GM10847 (cell line): ENCODE data around the gene TBX5.

Experiments used
- POLR2A ChIP-seq: IDR thresholded peaks from 2 replicates; pipeline ENCODE4 v1.6.1; 2011; ENCODE audit not compliant: insufficient read length; ENCODE audit errors: extremely low read depth

Gene TBX5

DNA sequence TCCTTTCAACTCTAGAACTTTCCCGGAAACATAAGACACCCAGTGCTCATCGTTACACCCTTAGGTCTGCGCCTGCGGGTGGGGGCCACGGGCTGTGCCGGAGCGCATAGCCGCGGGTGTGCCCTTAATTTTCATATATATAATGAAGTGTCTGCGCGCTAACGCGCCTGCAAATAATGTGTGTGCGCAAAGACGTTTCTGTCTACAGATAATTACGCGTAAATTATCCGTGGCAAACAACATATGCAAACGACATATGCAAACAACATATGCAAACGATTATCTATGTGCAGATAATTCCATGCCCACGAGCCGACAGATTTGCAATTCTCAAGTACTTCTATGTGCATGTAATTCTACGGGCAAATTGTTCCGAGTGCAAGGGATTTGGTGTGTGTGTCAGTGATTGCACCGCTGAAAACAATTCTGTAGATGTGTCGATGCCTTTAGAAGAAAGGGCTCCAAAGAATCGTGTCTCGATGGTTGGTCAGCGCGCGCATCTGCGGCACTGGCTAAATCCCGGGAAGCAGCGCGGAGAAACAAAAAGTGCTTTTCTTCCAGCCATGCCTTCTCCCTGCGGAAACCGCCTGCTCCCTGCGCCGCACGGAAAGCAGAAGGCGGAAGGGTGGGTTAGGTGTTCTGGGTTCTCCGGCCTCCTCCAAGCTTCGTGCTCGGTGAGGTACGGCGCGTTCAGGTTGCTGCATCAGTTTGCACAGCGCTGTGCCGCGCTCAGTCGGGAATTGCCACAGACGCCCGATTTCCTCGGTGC is 34.5 kb upstream of the TBX5 start:
- TF ChIP-seq POLR2A: no peak

DNA sequence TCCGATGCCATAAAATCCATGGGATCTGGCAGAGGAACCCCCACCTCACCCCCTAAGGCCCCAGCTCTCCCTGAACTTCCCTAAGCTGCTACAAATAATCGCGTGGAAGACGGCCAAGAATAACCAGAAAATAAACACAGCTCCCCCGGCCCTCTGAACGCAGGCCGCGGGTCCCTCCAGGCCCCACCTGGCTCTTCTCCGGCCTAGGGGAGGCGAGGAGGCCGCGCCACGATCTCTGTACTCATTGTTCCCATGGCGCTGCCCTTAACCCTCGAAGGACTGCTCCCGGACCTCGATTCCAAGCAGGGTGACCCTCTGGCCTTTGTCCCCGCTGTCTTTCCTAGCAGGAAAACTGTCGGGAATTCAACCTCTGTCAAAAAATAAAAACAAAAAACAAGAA is 33.9 kb upstream of the TBX5 start:
- TF ChIP-seq POLR2A: no peak

DNA sequence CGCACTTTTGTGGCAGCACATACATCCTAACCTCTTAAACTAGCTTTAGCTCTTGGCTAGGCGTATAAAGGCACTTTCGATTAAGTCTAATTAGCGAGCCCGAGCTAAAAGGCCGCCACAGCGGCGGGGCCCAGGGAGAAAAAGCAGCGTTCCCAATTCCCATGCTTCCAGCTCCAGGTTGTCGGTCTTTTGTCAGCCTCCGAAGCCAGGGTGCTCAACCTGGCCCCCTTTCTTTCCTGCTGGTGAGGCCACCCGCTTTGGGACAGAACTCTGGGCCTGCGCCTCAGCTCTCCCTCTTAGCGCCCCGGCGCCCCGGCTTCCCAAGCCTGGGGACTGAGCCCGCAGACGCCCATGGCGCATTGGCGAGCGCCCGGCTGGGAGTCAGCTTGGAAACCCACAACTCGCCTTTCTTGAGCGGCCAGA is 33.3 kb upstream of the TBX5 start:
- no peak for TF ChIP-seq POLR2A

DNA sequence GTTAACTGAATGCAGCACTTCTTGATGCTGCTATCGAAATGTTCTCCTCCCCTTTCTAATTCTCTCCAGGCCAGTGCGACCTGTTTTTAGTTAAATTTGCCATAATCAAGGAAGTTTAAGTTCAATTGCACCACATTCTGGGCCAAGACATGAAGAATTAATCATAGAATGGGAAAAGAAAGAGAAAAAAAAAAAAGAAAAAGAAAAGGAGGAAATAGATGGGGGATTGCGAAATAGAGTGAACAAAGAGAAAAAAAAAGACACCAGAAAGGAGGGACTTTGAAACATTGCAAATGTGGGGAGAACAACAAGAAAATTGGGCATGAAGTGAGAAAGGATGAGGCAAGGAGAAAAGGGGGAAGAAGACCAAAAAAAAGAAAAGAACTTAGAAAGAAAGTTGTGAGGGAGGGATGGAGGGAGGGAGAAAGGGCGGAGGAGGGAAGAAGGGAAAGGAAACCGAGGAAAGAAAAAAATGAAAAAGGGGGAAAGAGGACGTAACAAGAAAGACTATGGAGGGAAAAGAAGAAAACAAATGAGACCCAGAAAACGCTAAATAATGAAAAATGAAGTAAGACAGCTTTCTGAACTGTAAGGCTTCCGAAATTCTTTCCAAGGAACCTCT is 32.8 kb upstream of the TBX5 start:
- TF ChIP-seq POLR2A: no peak

DNA sequence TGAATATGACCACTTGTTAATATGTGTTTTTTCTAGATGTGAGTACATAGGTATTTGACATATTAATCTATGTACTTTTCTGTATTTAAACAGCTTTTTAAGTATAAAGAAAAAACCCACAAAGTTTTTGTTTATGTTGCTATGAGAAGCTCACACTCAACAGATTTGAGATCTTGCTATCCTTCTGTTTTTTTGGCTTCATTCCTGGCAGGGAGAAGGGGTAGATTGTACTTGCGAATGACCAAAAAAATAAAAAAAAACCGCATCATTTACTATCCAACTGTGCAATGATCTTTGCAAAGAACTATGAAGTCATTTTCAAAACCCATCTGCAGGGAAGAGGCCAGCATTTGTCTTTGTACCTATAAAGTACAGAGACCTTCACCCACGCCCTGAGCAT is 28.4 kb upstream of the TBX5 start:
- TF ChIP-seq POLR2A: no peak

DNA sequence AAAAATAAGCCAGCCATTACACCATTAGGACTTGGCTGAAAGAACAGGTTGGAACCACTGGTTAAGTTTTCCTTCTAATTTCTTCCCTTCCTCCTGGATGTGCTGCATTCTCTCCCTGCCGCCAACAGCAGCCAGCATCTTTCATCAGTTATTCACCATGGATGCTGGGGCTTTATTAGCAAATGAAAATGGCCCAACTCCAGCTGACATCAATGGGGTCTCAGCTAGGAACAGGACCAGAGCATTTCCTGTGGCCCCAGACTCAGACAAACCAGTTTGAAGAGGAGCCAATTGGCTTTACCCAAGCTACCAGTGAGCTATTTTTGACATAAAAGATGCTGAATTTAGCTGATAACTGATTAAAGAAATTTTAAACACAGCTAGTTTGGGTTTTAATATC is 26.0 kb upstream of the TBX5 start:
- TF ChIP-seq POLR2A: no peak

DNA sequence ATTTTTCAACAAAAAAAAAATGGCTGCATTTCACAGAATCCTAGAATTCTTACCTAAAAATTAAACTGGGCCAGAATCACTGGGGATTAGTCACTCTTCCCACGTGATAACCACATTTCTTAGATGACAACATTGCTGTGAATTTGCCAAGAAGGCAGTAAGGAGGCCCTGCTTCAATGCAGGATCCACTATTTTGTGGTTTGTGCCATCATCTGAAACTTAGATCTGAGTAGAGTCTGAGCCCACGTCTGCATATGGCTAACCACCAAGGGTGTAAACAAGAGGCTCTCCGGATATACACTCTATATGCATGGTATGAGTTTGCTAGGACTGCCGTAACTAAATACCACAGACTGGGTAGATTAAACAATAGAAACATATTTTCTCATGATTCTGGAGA is 24.4 kb upstream of the TBX5 start:
- no peak for TF ChIP-seq POLR2A

DNA sequence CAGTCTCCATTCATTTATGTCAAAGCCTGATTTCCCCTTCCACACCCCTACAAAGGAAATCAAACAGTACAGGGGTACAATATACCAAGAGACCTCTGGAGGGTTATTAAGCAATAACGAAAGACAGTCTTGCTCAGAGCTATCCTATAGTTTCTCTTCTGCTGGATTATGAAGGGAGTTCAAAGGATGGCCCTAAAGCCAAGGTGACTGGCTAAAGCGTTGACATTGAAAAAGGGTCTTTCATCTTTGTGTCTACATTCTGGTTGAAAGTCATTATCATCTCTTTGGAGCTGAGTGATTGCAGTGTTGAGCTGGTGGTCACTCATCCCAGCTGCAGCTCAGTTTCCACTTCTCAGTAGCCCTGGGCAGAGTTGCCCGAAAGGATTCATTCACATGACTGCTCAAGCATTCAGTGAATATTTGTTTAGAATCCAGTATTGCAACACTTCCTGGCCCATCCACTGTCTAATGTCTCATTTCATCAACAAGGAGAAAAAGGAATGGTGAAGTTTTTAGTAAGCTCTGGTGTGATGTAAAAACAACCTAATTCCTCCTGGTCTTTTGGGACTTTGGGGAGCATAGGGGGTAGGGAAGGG is 19.2 kb upstream of the TBX5 start:
- TF ChIP-seq POLR2A: no peak

DNA sequence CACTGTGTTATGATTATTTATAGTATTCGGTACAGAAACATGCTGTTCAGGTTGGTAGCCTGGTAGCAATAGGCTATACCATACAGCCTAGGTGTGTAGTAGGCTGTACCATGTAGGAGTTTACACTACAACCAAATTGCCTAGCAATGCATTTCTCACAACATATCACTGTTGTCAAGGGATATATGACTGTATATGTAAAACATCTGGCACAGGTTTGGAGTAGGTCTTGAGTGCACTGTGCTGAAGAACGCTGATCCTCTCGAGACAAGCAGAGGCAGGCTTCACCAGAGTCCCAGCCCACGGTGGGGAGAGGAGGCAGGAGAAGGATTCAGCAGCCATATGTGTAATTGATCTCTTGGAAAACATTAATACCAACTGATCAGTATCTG is 15.0 kb upstream of the TBX5 start:
- TF ChIP-seq POLR2A: no peak

DNA sequence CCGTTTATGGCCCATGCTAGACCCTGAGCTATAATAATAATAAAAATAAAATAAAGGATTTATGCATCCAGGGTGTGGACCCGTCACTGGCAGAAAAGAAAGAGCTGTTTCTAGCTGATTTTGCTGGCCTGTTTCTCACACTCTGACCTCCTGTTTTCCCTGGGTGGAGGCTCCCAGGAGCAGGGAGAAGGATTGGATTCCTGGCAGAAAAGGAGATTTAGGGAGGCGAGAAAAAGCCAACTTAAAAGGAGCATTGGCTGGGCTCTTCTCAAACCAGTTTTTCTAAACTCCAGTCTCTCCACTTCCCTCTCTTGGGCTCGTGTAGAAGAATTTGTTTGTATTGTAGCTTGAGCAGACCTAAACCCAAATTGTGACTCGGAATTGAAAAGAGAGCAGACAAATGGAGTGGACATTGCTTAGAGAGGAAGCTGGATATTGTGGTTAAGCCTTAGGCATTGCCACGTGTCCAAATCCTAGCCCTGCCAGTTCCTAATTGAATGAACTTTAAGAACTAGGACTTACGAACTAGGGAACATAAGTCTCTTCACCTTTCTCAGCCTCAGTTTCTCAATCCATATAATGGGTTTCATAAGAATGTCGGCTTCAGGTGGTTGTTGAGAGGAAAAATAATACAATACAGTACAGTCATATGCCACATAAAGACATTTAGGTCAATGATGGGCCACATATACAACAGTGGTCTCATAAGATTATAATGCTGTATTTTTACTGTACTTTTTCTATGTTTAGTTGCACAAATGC is 14.4 kb upstream of the TBX5 start:
- no peak for TF ChIP-seq POLR2A

DNA sequence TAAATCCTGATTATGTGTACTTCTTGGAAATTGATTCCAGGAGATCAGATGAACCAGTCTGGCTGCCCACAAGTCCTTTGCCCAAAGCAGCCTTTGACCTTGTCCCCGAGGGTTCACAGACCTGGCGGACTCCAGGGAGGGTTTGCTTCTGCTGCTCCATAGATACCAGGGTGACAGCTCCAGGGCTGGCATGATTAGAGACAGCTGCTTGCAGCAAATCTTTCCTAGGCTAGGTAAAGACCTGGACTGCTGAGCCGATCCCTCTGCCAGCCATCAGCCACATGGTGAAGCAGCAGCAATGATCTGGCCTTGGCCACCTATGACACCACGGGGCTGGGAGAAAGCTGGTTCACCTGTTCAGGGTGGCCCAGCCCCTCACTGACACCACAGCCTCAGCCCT is 10.1 kb upstream of the TBX5 start:
- TF ChIP-seq POLR2A: no peak

DNA sequence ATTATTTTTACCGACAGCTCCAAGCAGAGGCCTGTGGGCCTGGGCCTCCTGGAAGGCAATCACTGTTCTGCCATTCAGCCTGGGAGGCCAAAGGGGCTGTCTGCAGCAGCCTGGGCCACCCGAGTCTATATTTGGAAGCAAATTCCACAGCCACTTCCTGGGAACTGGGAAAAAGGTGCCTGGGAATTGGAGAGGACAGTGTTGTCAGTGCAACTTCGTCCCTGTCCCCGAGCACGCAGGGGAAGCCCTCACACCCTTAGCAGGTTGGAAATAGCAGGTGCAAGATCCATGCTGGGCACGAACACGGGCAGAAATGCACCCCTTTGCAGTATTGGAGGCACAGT is 9.6 kb upstream of the TBX5 start:
- TF ChIP-seq POLR2A: no peak

DNA sequence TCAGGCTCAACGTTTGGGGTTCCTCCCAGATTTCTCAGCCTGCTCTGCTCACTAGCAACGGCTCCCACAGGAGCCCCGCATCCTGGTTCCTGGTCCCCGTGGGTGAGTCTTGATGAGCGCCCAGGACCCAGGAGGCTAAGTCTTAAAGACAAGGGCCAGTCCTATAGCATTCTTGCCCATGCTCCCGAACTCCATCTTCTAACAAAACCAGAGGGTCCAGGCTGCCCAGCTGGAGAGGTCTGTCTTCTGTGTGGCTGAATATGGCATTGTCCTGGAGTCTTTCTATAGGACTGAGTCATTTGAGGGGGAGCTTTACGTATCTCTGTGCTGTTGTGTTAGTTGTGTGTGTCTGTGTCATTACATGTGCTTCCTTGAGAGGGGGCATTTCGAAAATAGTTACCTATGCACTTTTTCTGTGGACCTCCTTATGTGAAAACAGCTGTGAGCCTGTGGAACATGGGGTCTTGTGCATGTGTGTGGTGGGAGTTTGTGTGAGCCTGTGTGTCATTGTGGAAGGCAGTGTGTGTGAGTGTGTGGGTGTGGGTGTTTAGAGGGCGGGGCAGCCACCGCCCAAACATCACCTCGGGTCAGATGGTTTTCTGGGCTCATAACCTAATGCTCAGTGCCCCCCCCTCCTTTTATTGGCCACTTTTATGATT is 9.1 kb upstream of the TBX5 start:
- no peak for TF ChIP-seq POLR2A

DNA sequence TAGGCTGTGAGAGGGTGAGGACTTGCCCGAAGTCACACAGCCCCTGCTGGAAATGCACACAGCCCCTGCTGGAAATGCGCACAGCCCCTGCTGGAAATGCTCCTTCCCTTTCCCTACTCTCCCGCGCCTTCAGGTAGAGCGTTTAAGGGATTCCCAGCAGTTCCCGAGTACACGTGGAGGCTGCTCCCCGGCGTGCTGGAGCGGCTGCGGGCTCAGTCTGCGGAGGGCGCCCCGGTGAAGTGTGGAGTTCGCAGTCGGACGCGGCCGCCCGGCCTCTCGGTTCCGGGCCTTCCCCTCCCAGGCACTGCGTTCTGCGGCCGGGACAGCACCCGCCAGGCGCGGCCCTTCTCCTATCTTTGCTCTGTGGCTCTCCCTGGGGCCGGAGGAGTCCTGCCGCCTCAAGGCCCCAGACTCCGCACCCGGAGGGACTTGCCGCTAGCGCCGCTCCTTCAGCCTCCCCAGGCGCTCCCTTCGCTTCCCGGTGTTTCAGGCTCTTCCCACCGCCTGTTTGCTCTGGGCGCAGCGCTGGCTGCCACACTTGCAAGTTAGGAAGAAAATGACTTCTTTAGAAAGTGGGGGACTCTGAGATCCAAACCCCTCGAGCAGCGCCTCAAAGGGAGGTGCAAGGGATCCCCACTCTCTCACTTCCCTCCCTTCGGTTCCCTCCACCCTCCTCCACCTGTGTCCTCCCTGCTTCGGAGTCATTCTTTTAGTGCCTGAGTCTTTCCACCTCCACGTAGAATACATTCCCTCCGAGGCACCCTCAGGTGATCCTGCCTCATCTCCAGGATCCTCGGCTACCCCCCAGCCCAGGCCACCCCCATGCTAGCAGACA is 8.3 kb upstream of the TBX5 start:
- no peak for TF ChIP-seq POLR2A
